HS-27A (cell line): ENCODE measurements around the gene ADAMTS17.
"Not testable (repeated sequence)": the region's sequence is repeated elsewhere in the genome, so short reads cannot be mapped to it uniquely, and the experiment has no call there.

Experiments used
- DNase-seq: peaks from one replicate; pipeline ENCODE4 v3.0.0-alpha.2; 2012; ENCODE audit warnings: low read depth, missing footprints

The ADAMTS17 gene

GRCh38 chr15:100083572-100083971 is 258.2 kb downstream of the ADAMTS17 start:
- DNase-seq, result no peak

DNA sequence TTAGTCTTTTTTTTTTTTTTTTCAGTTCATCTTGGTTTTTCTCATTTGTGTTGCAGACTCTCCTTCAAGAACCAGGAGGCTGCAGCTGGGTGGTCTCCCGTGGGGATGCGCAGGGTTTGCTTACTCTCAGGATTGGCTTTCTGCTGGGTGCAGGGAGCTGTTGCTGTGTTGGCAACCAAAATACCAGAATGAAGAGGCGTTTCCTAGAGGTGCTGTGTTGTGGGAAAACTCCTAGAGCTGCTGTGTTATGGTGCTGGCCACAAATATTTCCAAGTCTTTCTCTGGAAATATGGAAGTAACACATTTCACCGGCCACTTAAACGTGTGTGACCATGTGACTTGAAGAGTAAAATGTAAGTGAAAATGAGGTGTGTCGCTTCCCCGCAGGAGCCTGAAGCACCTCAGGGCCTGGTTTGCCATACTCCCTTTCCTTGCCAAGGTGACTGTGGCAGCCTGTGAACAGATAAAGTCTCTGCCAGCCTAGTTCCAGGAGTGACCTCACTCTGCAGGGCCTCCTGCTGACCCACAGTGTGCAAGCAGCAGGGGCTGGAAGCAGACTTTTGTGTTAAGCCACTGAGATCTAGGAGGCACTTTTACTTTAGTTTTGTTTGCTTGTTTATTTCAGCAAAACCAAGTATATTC is 258.9 kb downstream of the ADAMTS17 start:
- DNase-seq, result no peak

DNA sequence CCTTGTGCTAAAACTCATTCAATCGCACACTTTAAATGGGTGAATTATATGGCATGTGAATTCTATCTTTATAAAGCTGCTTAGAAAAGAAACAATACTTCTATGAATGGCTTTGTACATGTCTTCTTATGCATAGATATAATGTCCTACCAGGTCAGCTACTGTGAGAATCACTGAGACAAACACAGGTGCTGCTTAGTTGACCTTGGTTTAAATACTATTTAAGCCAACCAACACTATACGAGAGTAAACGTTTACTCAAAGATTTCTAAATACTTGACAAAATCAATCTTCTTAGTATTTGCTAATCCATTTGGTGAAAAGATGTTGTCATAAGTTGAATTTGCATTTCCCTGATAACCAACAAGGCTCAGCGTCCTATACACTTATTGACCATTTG is 260.3 kb downstream of the ADAMTS17 start:
- no peak for DNase-seq

DNA sequence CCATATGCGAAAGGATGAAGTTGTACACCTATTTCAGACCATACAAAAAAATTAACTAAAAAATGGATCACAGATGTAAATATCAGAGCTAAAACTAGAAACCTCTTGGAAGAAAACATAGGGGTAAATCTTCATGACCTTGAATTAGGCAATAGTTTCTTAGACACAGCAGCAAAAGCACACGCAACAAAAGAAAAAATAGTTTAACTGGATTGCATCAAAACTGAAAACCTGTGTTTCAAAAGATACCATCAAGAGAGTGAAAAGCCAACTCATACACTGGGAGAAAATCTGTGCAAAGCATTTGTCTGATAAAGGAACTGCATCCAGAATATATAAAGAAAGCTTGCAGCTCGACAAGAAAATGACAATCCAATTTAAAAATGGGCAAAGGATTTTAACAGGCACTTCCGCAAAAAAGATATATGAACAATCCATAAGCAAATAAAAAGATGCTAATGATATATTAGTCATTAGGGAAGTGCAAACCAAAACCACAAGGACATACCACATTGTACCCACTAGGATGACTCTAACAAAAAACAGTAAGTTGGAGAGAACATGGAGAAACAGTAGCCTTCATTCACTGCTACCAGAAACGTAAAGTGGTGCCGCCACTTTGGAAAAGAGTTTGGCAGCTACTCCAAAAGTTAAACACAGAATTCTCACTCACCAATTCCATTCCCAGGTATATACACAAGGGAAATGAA is 263.1 kb downstream of the ADAMTS17 start:
- DNase-seq, result no peak

GRCh38 chr15:100075229-100075628 is 266.5 kb downstream of the ADAMTS17 start:
- no peak for DNase-seq

DNA sequence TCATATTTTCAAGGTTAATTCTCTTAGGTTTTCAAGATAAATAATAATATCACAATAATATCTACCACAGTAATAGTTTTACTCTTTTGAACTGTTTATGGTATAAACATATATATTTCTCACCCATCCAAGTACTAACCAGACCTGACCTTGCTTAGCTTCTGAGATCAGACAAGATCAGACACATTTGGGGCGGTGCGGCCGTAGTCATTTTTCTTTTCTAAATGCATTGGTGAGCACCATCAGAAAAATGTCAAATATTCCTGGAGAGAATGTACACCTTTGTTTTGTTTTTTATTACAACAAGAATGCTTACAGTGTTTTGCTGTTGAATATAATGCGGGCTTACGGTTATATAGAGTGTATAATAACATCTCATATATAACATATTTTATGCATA is 267.8 kb downstream of the ADAMTS17 start:
- DNase-seq, result no peak

DNA sequence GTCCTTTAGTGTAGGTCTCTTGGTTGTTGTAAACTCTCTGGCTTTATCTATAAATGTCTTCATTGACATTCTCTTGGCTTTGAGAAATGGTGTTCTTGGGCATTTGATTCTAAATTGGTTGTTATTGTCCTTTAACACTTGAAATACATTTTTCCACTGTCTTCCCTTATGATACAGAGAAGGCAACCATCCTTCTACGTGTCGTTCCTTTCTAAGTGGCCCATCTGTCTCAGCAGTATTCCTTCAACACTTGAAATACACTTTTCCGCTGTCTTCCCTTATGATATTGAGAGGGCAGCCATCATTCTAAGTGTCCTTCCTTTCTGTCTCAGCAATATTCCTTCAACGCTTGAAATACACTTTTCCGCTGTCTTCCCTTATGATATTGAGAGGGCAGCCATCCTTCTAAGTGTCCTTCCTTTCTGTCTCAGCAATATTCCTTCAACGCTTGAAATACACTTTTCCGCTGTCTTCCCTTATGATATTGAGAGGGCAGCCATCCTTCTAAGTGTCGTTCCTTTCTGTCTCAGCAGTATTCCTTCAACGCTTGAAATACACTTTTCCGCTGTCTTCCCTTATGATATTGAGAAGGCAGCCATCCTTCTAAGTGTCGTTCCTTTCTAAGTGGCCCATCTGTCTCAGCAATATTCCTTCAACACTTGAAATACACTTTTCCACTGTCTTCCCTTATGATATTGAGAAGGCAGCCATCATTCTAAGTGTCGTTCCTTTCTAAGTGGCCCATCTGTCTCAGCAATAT is 275.1 kb downstream of the ADAMTS17 start:
- DNase-seq, result not testable (repeated sequence)

GRCh38 chr15:100061944-100062343 is 279.8 kb downstream of the ADAMTS17 start:
- DNase-seq, result no peak

DNA sequence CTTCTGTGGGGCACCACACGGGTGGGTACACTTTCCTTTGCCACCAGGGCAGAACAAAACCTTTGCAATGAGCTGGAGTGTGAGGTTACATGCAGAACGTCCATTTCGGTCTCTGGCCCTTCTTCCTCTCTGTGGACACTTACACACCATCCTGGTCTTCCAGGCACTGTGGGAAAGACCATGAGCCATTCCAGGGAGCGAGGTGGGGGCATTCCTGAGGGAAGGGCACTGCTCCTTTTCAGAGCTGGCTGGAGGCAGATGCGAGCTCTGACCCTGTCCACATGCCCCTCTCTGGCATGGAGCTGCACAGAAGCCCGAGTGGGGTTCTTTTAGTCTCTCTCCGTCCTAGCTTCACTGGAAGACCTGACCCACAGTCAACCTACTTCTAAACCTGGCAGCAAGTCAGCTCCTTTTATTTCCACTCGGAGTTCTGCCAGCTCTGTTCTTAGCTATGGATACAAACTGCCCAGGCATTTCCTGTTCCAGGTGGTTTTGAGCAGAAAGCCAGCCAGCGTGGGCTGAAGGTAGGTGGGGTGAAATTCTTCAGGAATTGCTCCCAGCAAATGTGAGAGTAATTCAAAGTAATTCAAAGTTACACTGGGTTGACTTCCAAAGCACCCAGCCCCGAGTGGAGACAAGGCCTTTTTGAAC is 281.4 kb downstream of the ADAMTS17 start:
- DNase-seq, result no peak

DNA sequence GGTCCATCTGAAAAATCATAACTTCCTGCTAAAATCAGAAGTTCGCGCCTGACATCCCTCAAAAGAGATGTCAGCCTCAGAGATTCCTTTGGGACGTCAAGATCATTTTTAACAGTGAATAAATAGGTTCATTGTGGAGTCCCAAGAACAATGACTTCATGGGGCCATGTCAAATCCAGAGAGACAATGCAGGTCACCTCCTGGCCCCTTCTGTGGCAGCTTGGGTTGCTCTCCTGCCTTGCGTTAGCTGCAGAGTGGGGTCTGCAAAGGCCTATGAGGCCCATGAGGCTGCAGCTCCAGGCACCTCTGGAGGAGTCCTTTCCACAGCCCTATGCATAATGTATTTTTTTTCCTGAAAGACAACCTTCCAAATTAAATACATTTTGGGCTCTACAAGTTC is 282.3 kb downstream of the ADAMTS17 start:
- DNase-seq, result no peak

DNA sequence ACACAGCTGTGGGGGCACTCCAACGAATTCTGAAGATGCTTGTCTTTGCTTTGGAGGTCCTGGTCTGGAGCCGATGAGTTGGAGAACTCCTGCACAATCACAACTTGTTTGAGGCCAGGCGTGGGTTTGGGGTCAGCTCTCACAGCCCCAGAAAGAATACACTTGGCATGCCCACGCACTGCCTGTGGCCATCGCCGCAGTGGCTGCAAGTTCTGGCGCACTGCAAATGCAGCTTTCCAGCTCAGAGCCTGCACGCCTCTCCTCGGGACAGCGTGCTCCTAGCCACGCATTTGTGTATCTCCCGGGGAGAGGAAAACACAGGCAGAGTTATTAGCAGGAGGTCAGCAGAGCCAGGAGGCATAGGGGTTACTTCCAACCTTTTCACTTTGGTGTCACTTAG is 282.7 kb downstream of the ADAMTS17 start:
- no peak for DNase-seq

DNA sequence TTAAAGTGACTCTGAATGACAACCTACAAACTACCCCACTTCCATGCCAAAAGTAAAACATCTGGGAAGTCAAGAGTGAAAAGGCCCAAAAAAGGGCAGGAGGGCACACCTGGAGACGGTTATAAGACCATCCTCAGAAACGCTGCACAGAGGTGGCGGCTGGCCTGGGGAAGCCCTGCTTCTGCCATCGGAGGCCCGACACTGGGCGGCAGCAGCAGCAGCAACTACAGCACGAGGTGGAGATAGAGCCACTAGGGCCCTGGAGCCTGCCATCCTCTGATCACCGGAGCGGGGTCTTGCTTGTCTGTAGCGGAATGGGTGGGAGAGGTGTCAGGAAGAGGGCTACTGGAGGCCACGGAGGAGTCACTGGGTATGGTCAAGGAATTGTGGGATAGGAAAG is 283.3 kb downstream of the ADAMTS17 start:
- no peak for DNase-seq

DNA sequence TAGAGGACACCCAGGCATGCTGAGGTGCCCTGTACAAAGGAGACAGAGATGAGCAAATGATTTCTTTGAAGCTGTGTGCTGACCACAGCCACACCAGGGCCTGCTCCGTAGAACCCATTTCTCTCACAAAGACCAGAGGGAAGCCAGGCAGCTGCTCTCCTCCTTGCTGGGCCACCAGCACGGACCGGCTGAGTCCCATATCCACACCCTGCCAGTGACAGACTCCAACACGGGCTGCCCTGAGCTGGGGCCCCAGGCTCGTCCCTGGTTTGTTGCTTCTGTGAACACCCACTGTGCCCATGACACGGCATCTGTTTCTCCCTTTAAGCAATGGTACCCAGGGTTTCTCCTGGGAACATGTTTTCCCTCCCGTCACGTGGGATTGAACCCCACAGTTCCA is 284.5 kb downstream of the ADAMTS17 start:
- no peak for DNase-seq

DNA sequence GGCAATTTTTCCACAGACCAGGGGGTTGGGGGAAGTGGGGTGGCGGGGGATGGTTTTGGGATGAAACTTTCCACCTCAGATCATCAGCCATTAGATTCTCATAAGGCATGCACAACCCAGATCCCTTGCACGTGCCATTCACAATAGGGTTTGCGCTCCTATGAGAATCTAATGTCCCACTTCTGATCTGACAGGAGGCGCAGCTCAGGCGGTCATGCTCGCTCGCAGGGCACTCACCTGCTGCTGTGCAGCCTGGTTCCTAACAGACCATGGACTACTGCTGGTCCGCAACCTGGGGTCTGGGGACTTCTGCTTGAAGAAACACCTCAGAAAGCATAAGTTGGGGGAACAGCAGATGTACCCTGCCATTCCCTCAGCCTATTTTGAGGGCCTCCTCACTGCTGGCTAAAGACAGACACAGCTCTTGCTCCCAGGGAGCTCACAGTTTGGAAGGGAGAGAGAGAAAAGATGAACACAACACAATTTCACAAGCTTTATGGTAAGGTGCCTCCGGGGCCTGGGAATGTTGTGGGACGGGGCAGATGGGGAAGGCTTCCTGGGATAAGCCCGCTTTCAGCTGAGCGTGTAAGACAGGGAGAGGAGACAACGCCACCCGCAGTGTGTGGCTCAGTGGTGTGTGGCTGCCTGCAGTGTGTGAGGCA is 285.2 kb downstream of the ADAMTS17 start:
- DNase-seq, result no peak

GRCh38 chr15:100055821-100056220 is 286.0 kb downstream of the ADAMTS17 start:
- no peak for DNase-seq

DNA sequence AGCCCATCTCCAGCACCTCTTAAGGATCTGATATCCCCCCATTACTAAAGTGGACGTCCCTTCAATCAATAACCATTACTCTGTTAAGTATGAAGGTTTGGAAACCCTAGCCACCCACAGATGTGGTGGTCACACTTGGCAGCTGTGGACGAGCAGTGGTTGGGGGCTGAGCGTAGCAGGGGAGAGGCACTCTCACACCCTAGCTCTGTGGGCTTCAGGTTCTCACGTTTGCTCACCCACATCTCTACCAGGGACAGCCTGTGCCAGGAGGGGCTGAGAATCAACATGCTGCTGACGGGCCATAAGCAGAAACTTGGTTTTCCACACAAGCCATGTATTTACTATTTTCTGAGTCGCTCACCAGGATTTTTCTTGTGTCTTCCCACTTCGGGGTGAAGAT is 287.2 kb downstream of the ADAMTS17 start:
- no peak for DNase-seq

DNA sequence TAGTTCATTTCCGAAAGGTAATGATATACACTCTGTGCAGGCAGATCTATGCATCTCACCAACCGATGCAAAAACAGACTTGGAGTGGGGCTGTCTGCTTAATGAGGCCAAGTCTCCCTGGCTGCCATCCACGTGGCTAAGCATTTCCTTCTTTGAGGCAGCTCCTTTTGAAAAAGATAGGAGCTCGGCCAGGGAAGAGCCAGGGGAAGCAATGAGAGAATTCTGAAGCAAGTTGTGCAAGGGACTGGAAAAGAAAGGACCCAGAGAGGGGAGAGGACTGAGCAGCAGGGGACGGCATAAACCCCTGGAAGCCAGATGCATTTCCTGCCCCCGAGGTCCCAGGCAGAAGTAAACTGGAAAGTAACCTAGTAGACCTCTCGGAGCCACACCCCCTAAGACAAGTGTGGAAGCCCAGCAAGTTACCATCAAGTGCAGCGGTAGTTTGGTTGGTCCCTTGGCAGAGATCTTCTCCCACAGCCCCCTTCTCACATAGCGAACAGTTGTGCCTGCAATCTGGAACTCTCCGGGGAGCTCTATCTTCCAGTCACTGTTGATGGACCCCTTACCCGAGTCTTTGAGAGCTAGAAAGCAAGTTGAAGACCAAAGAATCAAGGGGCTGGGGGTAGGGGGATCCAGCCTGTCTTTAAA is 288.2 kb downstream of the ADAMTS17 start:
- no peak for DNase-seq

GRCh38 chr15:100052716-100053473 is 288.9 kb downstream of the ADAMTS17 start:
- DNase-seq, result no peak

DNA sequence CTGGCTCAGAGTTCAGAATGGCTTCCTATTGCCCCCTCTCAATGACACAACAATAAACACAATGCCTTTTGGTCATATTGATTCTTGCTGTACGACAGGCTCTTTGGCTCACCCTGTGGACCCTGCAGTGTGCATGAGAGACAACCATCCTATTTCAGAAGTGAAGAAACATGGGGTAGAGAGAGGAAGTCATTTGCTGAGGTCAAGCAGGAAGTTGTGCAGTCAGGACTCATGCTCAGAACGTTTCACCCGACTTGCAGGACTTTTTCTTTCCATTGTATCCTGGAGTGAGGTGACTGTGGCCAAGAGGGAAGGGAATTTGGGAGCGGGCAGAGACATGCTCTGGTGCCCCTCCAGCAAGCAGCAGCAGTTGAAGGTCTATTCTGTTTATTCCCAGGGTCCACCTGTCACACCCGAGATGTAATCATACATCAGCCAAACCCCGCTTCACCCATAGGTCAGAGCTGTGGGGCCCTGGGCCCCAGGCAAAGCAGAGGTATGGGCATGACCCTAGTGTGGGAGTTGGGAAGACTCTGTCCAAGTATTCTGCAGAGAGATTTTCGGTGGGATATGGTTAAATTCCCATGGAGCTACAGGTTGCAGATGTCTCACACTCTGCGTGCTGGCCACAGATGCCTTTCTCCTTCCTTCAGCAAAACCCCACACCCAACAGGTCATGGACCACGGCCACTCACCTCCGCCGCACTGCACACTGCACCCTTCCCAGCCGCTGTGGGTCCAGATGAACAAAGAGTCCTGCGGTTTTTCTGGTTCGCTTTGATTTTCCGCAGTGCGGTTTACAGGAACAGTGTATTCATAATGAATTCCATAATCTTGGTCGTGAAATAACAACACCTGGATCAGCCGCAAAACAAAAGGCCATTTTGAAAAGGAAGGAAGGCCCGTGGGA is 290.6 kb downstream of the ADAMTS17 start:
- DNase-seq, result no peak
